Gastrocnemius medialis (tissue), 4 donors: ENCODE measurements around the gene FUCA2. TPM values are rescaled to one million over a fixed set of nuclear protein-coding genes. Genes with fewer than 3 reads are reported as not detected.

Source experiments
- ATAC-seq, 2 donors: fragments of 150-250 bp; one replicate each; pipeline ENCODE4 v1.9.1; 2016
- DNase-seq, 2 donors: peaks; one replicate each; pipeline ENCODE4 v3.0.0-alpha.2; 2019
- H3K27ac ChIP-seq, 4 donors: fragments of 200-600 bp; sonication (generic); 1 replicate in 1 of 4; 2 replicates in 3 of 4; pipeline ENCODE4 v1.5.1; 2016 to 2018; ENCODE audit warnings: mild to moderate bottlenecking in 2 of 4, moderate library complexity in 1 of 4
- H3K27me3 ChIP-seq, 3 donors: fragments of 200-600 bp; sonication (generic) in 2 of 3; 1 replicate in 1 of 3; 2 replicates in 2 of 3; pipeline versions ENCODE4 v1.5.1 to v1.6.0; 2016 to 2019; ENCODE audit warnings: mild to moderate bottlenecking in 1 of 3, moderate library complexity in 1 of 3
- H3K36me3 ChIP-seq, 2 donors: fragments of 200-600 bp; sonication (generic) in 1 of 2; one replicate each; pipeline ENCODE4 v1.5.1; 2017 to 2018
- H3K4me1 ChIP-seq, 2 donors: fragments of 200-600 bp; sonication (generic) in 1 of 2; one replicate each; pipeline ENCODE4 v1.5.1; 2016 to 2017; ENCODE audit warnings: mild to moderate bottlenecking in 2 of 2
- H3K4me3 ChIP-seq, 4 donors: fragments of 200-600 bp; sonication (generic) in 3 of 4; 1 replicate in 1 of 4; 2 replicates in 3 of 4; pipeline ENCODE4 v1.5.1; 2016 to 2019; ENCODE audit warnings: mild to moderate bottlenecking in 2 of 4
- H3K9me3 ChIP-seq, 3 donors: fragments of 200-600 bp; sonication (generic) in 2 of 3; 1 replicate in 1 of 3; 2 replicates in 2 of 3; pipeline ENCODE4 v1.5.1; 2016 to 2019
- CTCF ChIP-seq, 5 experiments: fragments of 450-650 bp in 3 of 5; fragments of 200-600 bp in 2 of 5; sonication (generic) in 2 of 5; IDR thresholded peaks in 4 of 5; conservative IDR thresholded peaks in 1 of 5; 1 replicate in 4 of 5; 2 replicates in 1 of 5; pipeline ENCODE4 v1.5.1; 2016 to 2019; ENCODE audit warnings: antibody characterized with exemption in 5 of 5, mild to moderate bottlenecking in 3 of 5, moderate library complexity in 3 of 5
- POLR2A ChIP-seq, 2 donors: fragments of 450-650 bp; IDR thresholded peaks; one replicate each; pipeline ENCODE4 v1.6.1; 2017; ENCODE audit warnings: antibody characterized with exemption in 2 of 2, mild to moderate bottlenecking in 2 of 2, moderate library complexity in 2 of 2
- in situ Hi-C, 4 donors: fragments of 200-750 bp; cut with MboI; loops; one replicate each; pipeline versions ENCODE4 v1.15.0 to v1.8.0; 2017; ENCODE audit warnings: low sequenced_read_pairs in 4 of 4
- intact Hi-C: fragments of 100-400 bp; cut with DNase I; formaldehyde crosslinking; loops from one replicate; pipeline ENCODE4 v1.15.1; 2023; ENCODE audit warnings: low total_unique reads
- total RNA-seq, 4 donors: library from RNA; depleted of rRNA; stranded (reverse); fragments of >200 nt; gene quantifications; one replicate each; pipeline versions ENCODE4 v1.1.0 to v1.2.3, GENCODE V29; 2016

Gene FUCA2
- total RNA-seq, 4 donors from 2014 or later, result 2.9 to 13.9 (median 6.3) TPM

- no peaks in the 10 kb centered on the region for H3K9me3 ChIP-seq
- DNase-seq (no peak), ATAC-seq (no peak)
- H3K27ac ChIP-seq, result no peak overlapping the region
- in situ Hi-C loops, result no loop called here
- H3K36me3 ChIP-seq, result peaks cover 0 to 31% of the 10 kb centered on the region in 2 donors
- H3K4me1 ChIP-seq, result no peaks in the 10 kb centered on the region
- TF ChIP-seq POLR2A (IDR thresholded peaks at IDR 0.05), result no peak
- no peak for TF ChIP-seq CTCF (IDR thresholded peaks at IDR 0.05 in 4 of 5, conservative IDR thresholded peaks at IDR 0.05 in 1 of 5)
- no peaks in the 10 kb centered on the region for H3K27me3 ChIP-seq
- intact Hi-C loops, result no loop called here
- H3K4me3 ChIP-seq, result no peak overlapping the region
Measured at GRCh38 chr6:143501851-143502250, 9.7 kb downstream of the FUCA2 start.

GRCh38 chr6:143498428-143498827, 13.1 kb downstream of the FUCA2 start:
- no peaks in the 10 kb centered on the region for H3K9me3 ChIP-seq
- in situ Hi-C loops, result no loop called here
- H3K36me3 ChIP-seq, result peaks cover 0 to 15% of the 10 kb centered on the region in 2 donors
- H3K4me1 ChIP-seq, result no peaks in the 10 kb centered on the region
- TF ChIP-seq CTCF (IDR thresholded peaks at IDR 0.05 in 4 of 5, conservative IDR thresholded peaks at IDR 0.05 in 1 of 5) (no peak), POLR2A (IDR thresholded peaks at IDR 0.05) (no peak)
- H3K27me3 ChIP-seq, result no peaks in the 10 kb centered on the region
- intact Hi-C loops, result no loop called here
- ATAC-seq, result no peak
- no peak overlapping the region for H3K27ac ChIP-seq
- no peak for DNase-seq
- H3K4me3 ChIP-seq, result no peak overlapping the region

GRCh38 chr6:143496974-143497373, 14.5 kb downstream of the FUCA2 start:
- DNase-seq (no peak), ATAC-seq (no peak)
- no peak overlapping the region for H3K27ac ChIP-seq
- no peaks in the 10 kb centered on the region for H3K27me3 ChIP-seq
- H3K4me1 ChIP-seq, result no peaks in the 10 kb centered on the region
- H3K4me3 ChIP-seq, result no peak overlapping the region
- peaks cover 0 to 15% of the 10 kb centered on the region in 2 donors for H3K36me3 ChIP-seq
- in situ Hi-C loops (no loop called here), intact Hi-C loops (no loop called here)
- H3K9me3 ChIP-seq, result no peaks in the 10 kb centered on the region
- TF ChIP-seq POLR2A (IDR thresholded peaks at IDR 0.05), result no peak
- no peak for TF ChIP-seq CTCF (IDR thresholded peaks at IDR 0.05 in 4 of 5, conservative IDR thresholded peaks at IDR 0.05 in 1 of 5)

- Histone ChIP-seq H3K4me3 (no peak overlapping the region), H3K27ac (no peak overlapping the region), H3K36me3 (no peaks in the 10 kb centered on the region), H3K27me3 (no peaks in the 10 kb centered on the region), H3K9me3 (no peaks in the 10 kb centered on the region), H3K4me1 (no peaks in the 10 kb centered on the region)
- DNase-seq, result no peak
- intact Hi-C loops, result no loop called here
- no peak for ATAC-seq
- TF ChIP-seq POLR2A (IDR thresholded peaks at IDR 0.05), result no peak
- TF ChIP-seq CTCF (IDR thresholded peaks at IDR 0.05 in 4 of 5, conservative IDR thresholded peaks at IDR 0.05 in 1 of 5), result no peak
- in situ Hi-C loops, result no loop called here
Measured at GRCh38 chr6:143490775-143491174, 20.7 kb downstream of the FUCA2 start.

GRCh38 chr6:143490244-143490643, 21.3 kb downstream of the FUCA2 start:
- H3K9me3 ChIP-seq, result no peaks in the 10 kb centered on the region
- no peaks in the 10 kb centered on the region for H3K36me3 ChIP-seq
- ATAC-seq, result no peak
- no peak for DNase-seq
- in situ Hi-C loops, result no loop called here
- H3K27ac ChIP-seq, result no peak overlapping the region
- intact Hi-C loops, result no loop called here
- TF ChIP-seq CTCF (IDR thresholded peaks at IDR 0.05 in 4 of 5, conservative IDR thresholded peaks at IDR 0.05 in 1 of 5), result no peak
- no peak for TF ChIP-seq POLR2A (IDR thresholded peaks at IDR 0.05)
- H3K4me3 ChIP-seq, result no peak overlapping the region
- H3K4me1 ChIP-seq, result no peaks in the 10 kb centered on the region
- no peaks in the 10 kb centered on the region for H3K27me3 ChIP-seq
